PC-3 (cell line): Measurements from ENCODE around the gene GOLGA1. TPM values are rescaled to one million over a fixed set of nuclear protein-coding genes. Genes with fewer than 3 reads are reported as not detected.

Experiments used
- ATAC-seq: fragments of 200-7000 bp; cut with Tn5 transposase; 2 replicates; pipeline ENCODE4 v1.9.1; 2020; ENCODE audit warnings: mild to moderate bottlenecking, moderate library complexity
- BruUV-seq: library from RNA; stranded (reverse); fragments of 400-500 nt; replicated peaks from 2 replicates; lab custom pipeline; 2021; lab: Mats Ljungman, UMichigan
- CTCF ChIA-PET: fragments of 300-600 bp; sonication (Branson Sonifier 250); formaldehyde crosslinking; loops from one replicate; lab custom pipeline; 2022; ENCODE audit warnings: antibody characterized with exemption; lab: Charles Lee
- POLR2A ChIA-PET: fragments of 300-600 bp; sonication (Branson Sonifier 250); formaldehyde crosslinking; loops from one replicate; lab custom pipeline; 2022; ENCODE audit warnings: antibody characterized with exemption; ENCODE audit not compliant: unreplicated experiment; lab: Charles Lee
- DNase-seq: peaks from one replicate; pipeline ENCODE4 v3.0.0-alpha.2; 2015
- H2AFZ ChIP-seq: fragments of 300-600 bp; sonication (generic); 2 replicates; pipeline ENCODE4 v1.6.0; 2016; ENCODE audit warnings: antibody characterized with exemption, low read length
- H3F3A ChIP-seq: fragments of 300-600 bp; sonication (generic); one replicate; pipeline ENCODE4 v1.6.0; 2017; ENCODE audit warnings: antibody characterized with exemption, low read length, control low read depth, mild to moderate bottlenecking; ENCODE audit not compliant: unreplicated experiment
- H3K27ac ChIP-seq: fragments of 300-600 bp; sonication (generic); 2 replicates; pipeline ENCODE4 v1.5.1; 2016; ENCODE audit warnings: mild to moderate bottlenecking, low read length
- H3K27me3 ChIP-seq: fragments of 300-600 bp; sonication (generic); 2 replicates; pipeline ENCODE4 v1.6.1; 2016; ENCODE audit warnings: low read length, mixed read lengths
- H3K36me3 ChIP-seq: fragments of 300-600 bp; sonication (generic); 2 replicates; pipeline ENCODE4 v1.6.1; 2016; ENCODE audit warnings: low read depth, mixed run types, low read length, mixed read lengths
- H3K4me1 ChIP-seq: fragments of 300-600 bp; sonication (generic); 2 replicates; pipeline ENCODE4 v1.5.1; 2016; ENCODE audit warnings: low read length; ENCODE audit not compliant: insufficient read depth
- H3K4me2 ChIP-seq: fragments of 300-600 bp; sonication (generic); 2 replicates; pipeline ENCODE4 v1.6.0; 2016; ENCODE audit warnings: low read length
- H3K4me3 ChIP-seq: fragments of 300-600 bp; sonication (generic); 2 replicates; pipeline ENCODE4 v1.5.1; 2016; ENCODE audit warnings: mild to moderate bottlenecking, low read length, mixed read lengths
- H3K79me2 ChIP-seq: fragments of 300-600 bp; sonication (generic); 2 replicates; pipeline ENCODE4 v1.6.1; 2017; ENCODE audit warnings: low read length, mixed read lengths
- H3K9ac ChIP-seq: fragments of 300-600 bp; sonication (generic); 2 replicates; pipeline ENCODE4 v1.6.0; 2016; ENCODE audit warnings: mild to moderate bottlenecking, low read length
- H3K9me2 ChIP-seq: fragments of 300-600 bp; sonication (generic); replicated peaks from 2 replicates; pipeline ENCODE4 v1.6.1; 2016; ENCODE audit warnings: mixed run types, low read length, mixed read lengths
- H3K9me3 ChIP-seq: fragments of 300-600 bp; sonication (generic); 2 replicates; pipeline ENCODE4 v1.6.1; 2016; ENCODE audit warnings: low read length, mixed read lengths
- H4K20me1 ChIP-seq: fragments of 300-600 bp; sonication (generic); 2 replicates; pipeline ENCODE4 v1.6.1; 2016; ENCODE audit warnings: low read length, mixed read lengths
- CTCF ChIP-seq: fragments of 300-600 bp; sonication (generic); conservative IDR thresholded peaks from 2 replicates; pipeline ENCODE4 v1.5.1; 2017; ENCODE audit warnings: antibody characterized with exemption, low read depth, mild to moderate bottlenecking, low read length
- EZH2 ChIP-seq: fragments of 300-600 bp; sonication (generic); IDR thresholded peaks from one replicate; pipeline ENCODE4 v1.6.1; 2017; ENCODE audit warnings: antibody characterized with exemption, mild to moderate bottlenecking, low read length; ENCODE audit not compliant: unreplicated experiment
- EZH2phosphoT487 ChIP-seq: fragments of 300-600 bp; sonication (generic); IDR thresholded peaks from 2 replicates; pipeline ENCODE4 v1.6.1; 2018; ENCODE audit warnings: mild to moderate bottlenecking, antibody characterized with exemption, low read length, borderline replicate concordance
- intact Hi-C: fragments of 100-400 bp; cut with micrococcal nuclease; formaldehyde crosslinking; loops from 2 replicates; pipeline ENCODE4 v1.9.0; 2023
- total RNA-seq: library from RNA; depleted of rRNA; stranded (reverse); fragments of >200 nt; gene quantifications from 2 replicates; pipeline ENCODE4 v1.2.3, GENCODE V29; 2014

GOLGA1 gene
- total RNA-seq, 1 experiment from 2014 or later = 8.6 TPM

- Histone ChIP-seq H3K9me2 (no peaks in the 10 kb centered on the region), H3K27ac (no peak overlapping the region), H3F3A (no peaks in the 10 kb centered on the region), H3K79me2 (no peaks in the 10 kb centered on the region), H4K20me1 (no peaks in the 10 kb centered on the region), H3K4me1 (no peaks in the 10 kb centered on the region), H3K4me2 (no peak overlapping the region), H3K9me3 (no peaks in the 10 kb centered on the region), H3K36me3 (peaks cover 4% of the 10 kb centered on the region), H3K4me3 (no peak overlapping the region), H3K9ac (no peak overlapping the region), H2AFZ (no peak overlapping the region), H3K27me3 (no peaks in the 10 kb centered on the region)
- no peak for TF ChIP-seq EZH2phosphoT487
- no peak for TF ChIP-seq CTCF
- TF ChIP-seq EZH2 = no peak
- ATAC-seq (no peak), DNase-seq (no peak)
- ChIA-PET POLR2A (no interaction called here), CTCF (no interaction called here)
- intact Hi-C loops = no loop called here
- no TSS peak for BruUV-seq
Measured at GRCh38 chr9:124882231-124882630, 58.7 kb downstream of the GOLGA1 start.

GRCh38 chr9:124881138-124881743, 59.6 kb downstream of the GOLGA1 start:
- POLR2A ChIA-PET = no interaction called here
- intact Hi-C loops = no loop called here
- Histone ChIP-seq H3K9me2 (no peaks in the 10 kb centered on the region), H3K4me2 (no peak overlapping the region), H3K9me3 (no peaks in the 10 kb centered on the region), H4K20me1 (no peaks in the 10 kb centered on the region), H3K9ac (no peak overlapping the region), H3K79me2 (no peaks in the 10 kb centered on the region), H3F3A (no peaks in the 10 kb centered on the region), H3K27me3 (no peaks in the 10 kb centered on the region), H3K4me1 (no peaks in the 10 kb centered on the region), H3K27ac (no peak overlapping the region), H3K4me3 (no peak overlapping the region), H3K36me3 (peaks cover 4% of the 10 kb centered on the region), H2AFZ (no peak overlapping the region)
- no peak for DNase-seq
- CTCF ChIA-PET = no interaction called here
- TF ChIP-seq CTCF (no peak), EZH2 (no peak), EZH2phosphoT487 (no peak)
- BruUV-seq = no TSS peak
- no peak for ATAC-seq

GRCh38 chr9:124880501-124880900, 60.4 kb downstream of the GOLGA1 start:
- H3K27me3 ChIP-seq = no peaks in the 10 kb centered on the region
- H3K9me3 ChIP-seq = no peaks in the 10 kb centered on the region
- no TSS peak for BruUV-seq
- no peak for TF ChIP-seq EZH2
- TF ChIP-seq EZH2phosphoT487 = no peak
- TF ChIP-seq CTCF = no peak
- no peaks in the 10 kb centered on the region for H3K4me1 ChIP-seq
- intact Hi-C loops = no loop called here
- H3K4me2 ChIP-seq = no peak overlapping the region
- no peaks in the 10 kb centered on the region for H3F3A ChIP-seq
- POLR2A ChIA-PET = no interaction called here
- H3K9me2 ChIP-seq = no peaks in the 10 kb centered on the region
- H2AFZ ChIP-seq = no peak overlapping the region
- no peak overlapping the region for H3K4me3 ChIP-seq
- no peak overlapping the region for H3K27ac ChIP-seq
- ATAC-seq = no peak
- CTCF ChIA-PET = no interaction called here
- DNase-seq = no peak
- no peak overlapping the region for H3K9ac ChIP-seq
- no peaks in the 10 kb centered on the region for H4K20me1 ChIP-seq
- H3K36me3 ChIP-seq = peaks cover 4% of the 10 kb centered on the region
- H3K79me2 ChIP-seq = 0 out of 2 replicates have a peak, but pooled peaks cover 3% of the 10 kb centered on the region
